KMS-11 (cell line): ENCODE results near the gene B2M.

Experiments used
- H2AFZ ChIP-seq: fragments of 200-600 bp; sonication (generic); 2 replicates; pipeline ENCODE4 v1.6.1; 2016; ENCODE audit warnings: antibody characterized with exemption, mixed run types, low read depth
- H3K27ac ChIP-seq: fragments of 200-600 bp; sonication (generic); 2 replicates; pipeline ENCODE4 v1.6.1; 2016; ENCODE audit warnings: mild to moderate bottlenecking, mixed run types
- H3K27me3 ChIP-seq: fragments of 200-600 bp; sonication (generic); 2 replicates; pipeline ENCODE4 v1.6.1; 2017; ENCODE audit warnings: mild to moderate bottlenecking, low read depth, mixed run types, moderate library complexity; ENCODE audit not compliant: insufficient read depth
- H3K36me3 ChIP-seq: fragments of 200-600 bp; sonication (generic); 2 replicates; pipeline ENCODE4 v1.6.1; 2017; ENCODE audit warnings: mild to moderate bottlenecking, mixed run types; ENCODE audit not compliant: insufficient read depth
- H3K4me1 ChIP-seq: fragments of 200-600 bp; sonication (generic); 2 replicates; pipeline ENCODE4 v1.6.1; 2016; ENCODE audit warnings: mild to moderate bottlenecking, low read depth, mixed run types; ENCODE audit not compliant: poor library complexity, severe bottlenecking
- H3K4me2 ChIP-seq: fragments of 200-600 bp; sonication (generic); 2 replicates; pipeline ENCODE4 v1.7.0; 2016; ENCODE audit warnings: mild to moderate bottlenecking, mixed run types
- H3K4me3 ChIP-seq: fragments of 200-600 bp; sonication (generic); IDR thresholded peaks from 2 replicates; pipeline ENCODE4 v1.6.1; 2017; ENCODE audit warnings: low read depth, low read length, mixed read lengths; ENCODE audit not compliant: insufficient read depth
- H3K79me2 ChIP-seq: fragments of 200-600 bp; sonication (generic); 2 replicates; pipeline ENCODE4 v1.6.1; 2016; ENCODE audit warnings: low read depth, mixed run types; ENCODE audit not compliant: insufficient read depth
- H3K9ac ChIP-seq: fragments of 200-600 bp; sonication (generic); 2 replicates; pipeline ENCODE4 v1.6.1; 2016; ENCODE audit warnings: mild to moderate bottlenecking, mixed run types
- H4K20me1 ChIP-seq: fragments of 200-600 bp; sonication (generic); 2 replicates; pipeline ENCODE4 v1.6.1; 2016; ENCODE audit warnings: mild to moderate bottlenecking, mixed run types; ENCODE audit not compliant: insufficient read depth
- CTCF ChIP-seq: fragments of 200-600 bp; sonication (generic); conservative IDR thresholded peaks from 2 replicates; pipeline ENCODE4 v1.6.1; 2017; ENCODE audit warnings: low read depth, mild to moderate bottlenecking, antibody characterized with exemption, low read length, moderate library complexity, mixed read lengths

B2M gene

GRCh38 chr15:44711743-44712345, 527 bp downstream of the B2M start:
- Histone ChIP-seq H3K27ac (peak overlapping the region; percentile 92), H4K20me1 (peaks cover 36% of the 10 kb centered on the region), H3K9ac (peak overlapping the region; percentile 97), H3K36me3 (peaks cover 13% of the 10 kb centered on the region), H3K4me2 (peak overlapping the region; percentile 96), H3K4me3 (no peak overlapping the region), H2AFZ (no peak overlapping the region), H3K27me3 (no peaks in the 10 kb centered on the region), H3K4me1 (peaks cover 49% of the 10 kb centered on the region), H3K79me2 (peaks cover 54% of the 10 kb centered on the region)
- no peak for TF ChIP-seq CTCF

GRCh38 chr15:44712346-44713005, 1.2 kb downstream of the B2M start:
- peaks cover 36% of the 10 kb centered on the region for H4K20me1 ChIP-seq
- no peaks in the 10 kb centered on the region for H3K27me3 ChIP-seq
- peak overlapping the region; percentile 92 for H3K27ac ChIP-seq
- H2AFZ ChIP-seq = no peak overlapping the region
- peaks cover 56% of the 10 kb centered on the region for H3K79me2 ChIP-seq
- H3K36me3 ChIP-seq = peaks cover 15% of the 10 kb centered on the region
- peak overlapping the region; percentile 96 for H3K4me2 ChIP-seq
- peak overlapping the region; percentile 97 for H3K9ac ChIP-seq
- no peak overlapping the region for H3K4me3 ChIP-seq
- H3K4me1 ChIP-seq = peaks cover 56% of the 10 kb centered on the region
- no peak for TF ChIP-seq CTCF

GRCh38 chr15:44713006-44713966, 2.0 kb downstream of the B2M start:
- Histone ChIP-seq H2AFZ (no peak overlapping the region), H3K4me3 (no peak overlapping the region), H4K20me1 (peaks cover 36% of the 10 kb centered on the region), H3K36me3 (peaks cover 17% of the 10 kb centered on the region), H3K27ac (peak overlapping the region; percentile 92), H3K79me2 (peaks cover 56% of the 10 kb centered on the region), H3K4me1 (peaks cover 64% of the 10 kb centered on the region), H3K4me2 (peak overlapping the region; percentile 96), H3K9ac (peak overlapping the region; percentile 97), H3K27me3 (no peaks in the 10 kb centered on the region)
- TF ChIP-seq CTCF = peak; percentile 39; the same call in 1 of the 2 replicates

GRCh38 chr15:44715142-44715796, 4.0 kb downstream of the B2M start:
- Histone ChIP-seq H3K27me3 (no peaks in the 10 kb centered on the region), H3K79me2 (peaks cover 56% of the 10 kb centered on the region), H3K4me3 (no peak overlapping the region), H4K20me1 (peaks cover 36% of the 10 kb centered on the region), H3K4me2 (peak overlapping the region; percentile 19; the same call in 1 of the 2 replicates), H3K27ac (peak overlapping the region; percentile 19; the same call in 1 of the 2 replicates), H3K9ac (no peak overlapping the region), H3K4me1 (peaks cover 75% of the 10 kb centered on the region), H2AFZ (no peak overlapping the region), H3K36me3 (peaks cover 17% of the 10 kb centered on the region)
- no peak for TF ChIP-seq CTCF
